Measurements from ENCODE around the gene DOCK2.

GRCh38 chr5:169695025-169695625, 58.0 kb downstream of the DOCK2 start:
- TF ChIP-seq PRDM4 (tag by site-specific recombination; IDR thresholded peaks at IDR 0.05) (no peak), ZFP37 (tag by site-specific recombination; IDR thresholded peaks at IDR 0.05) (no peak), ELK4 (IDR thresholded peaks at IDR 0.05; ENCODE audit: borderline replicate concordance, low read depth, low read length) (no peak), BCL11A (tag by site-specific recombination; IDR thresholded peaks at IDR 0.05; ENCODE audit: low read depth) (no peak), ZNF133 (tag by site-specific recombination; IDR thresholded peaks at IDR 0.05) (no peak), ZNF707 (tag by site-specific recombination; IDR thresholded peaks at IDR 0.05) (no peak)

Data from HEK293 (cell line).